Mesenchymal stem cell (in vitro differentiated cells and primary cell): Measurements from ENCODE around the gene IGFBP7.

Experiments used
- DNase-seq: peaks from one replicate; pipeline ENCODE4 v3.0.0-alpha.2; 2013
- H2AFZ ChIP-seq: one replicate; pipeline ENCODE4 v1.6.1; 2013; ENCODE audit warnings: low read depth, mild to moderate bottlenecking, control low read depth, inconsistent platforms, low read length, moderate library complexity
- H2AK5ac ChIP-seq: 2 replicates; pipeline ENCODE4 v1.6.1; 2013; ENCODE audit warnings: low read length, moderate library complexity, mild to moderate bottlenecking, inconsistent platforms; ENCODE audit not compliant: severe bottlenecking
- H2BK120ac ChIP-seq: one replicate; pipeline ENCODE4 v1.6.1; 2013; ENCODE audit warnings: low read depth, mild to moderate bottlenecking, inconsistent platforms, low read length, moderate library complexity
- H2BK12ac ChIP-seq, 2 experiments: one replicate each; pipeline ENCODE4 v1.6.1; 2013; ENCODE audit warnings: inconsistent platforms in 2 of 2, low read length in 2 of 2, mild to moderate bottlenecking in 2 of 2, moderate library complexity in 2 of 2, control low read depth in 1 of 2
- H2BK15ac ChIP-seq: one replicate; pipeline ENCODE4 v1.6.1; 2013; ENCODE audit warnings: mild to moderate bottlenecking, low read depth, inconsistent platforms; ENCODE audit not compliant: poor library complexity, severe bottlenecking
- H2BK5ac ChIP-seq: 2 replicates; pipeline ENCODE4 v1.6.1; 2013; ENCODE audit warnings: low read depth, mild to moderate bottlenecking, low read length, control low read depth, inconsistent platforms; ENCODE audit not compliant: poor library complexity, severe bottlenecking
- H3K14ac ChIP-seq, 2 experiments: one replicate each; pipeline ENCODE4 v1.6.1; 2013; ENCODE audit warnings: inconsistent platforms in 2 of 2, low read length in 2 of 2, control low read depth in 1 of 2, mild to moderate bottlenecking in 1 of 2, moderate library complexity in 1 of 2
- H3K18ac ChIP-seq, 2 experiments: one replicate each; pipeline ENCODE4 v1.6.1; 2013; ENCODE audit warnings: inconsistent platforms in 2 of 2, low read length in 2 of 2, control low read depth in 1 of 2, low read depth in 1 of 2, mild to moderate bottlenecking in 1 of 2
- H3K23ac ChIP-seq, 2 experiments: one replicate each; pipeline ENCODE4 v1.6.1; 2013; ENCODE audit warnings: inconsistent platforms in 2 of 2, low read length in 2 of 2, mild to moderate bottlenecking in 2 of 2, moderate library complexity in 2 of 2, control low read depth in 1 of 2
- H3K27ac ChIP-seq: 2 replicates; pipeline ENCODE4 v1.5.1; 2013; ENCODE audit warnings: mild to moderate bottlenecking, moderate library complexity, low read length, control low read depth, inconsistent platforms; ENCODE audit not compliant: poor library complexity, severe bottlenecking
- H3K27me3 ChIP-seq, 2 experiments: 2 replicates each; pipeline versions ENCODE4 v1.6.1 to v1.7.0; 2013; ENCODE audit warnings: low read length in 2 of 2, mild to moderate bottlenecking in 2 of 2, moderate library complexity in 2 of 2, control low read depth in 1 of 2, inconsistent platforms in 1 of 2; ENCODE audit not compliant: control insufficient read depth in 1 of 2, insufficient read depth in 1 of 2
- H3K36me3 ChIP-seq, 2 experiments: 2 replicates each; pipeline versions ENCODE4 v1.6.1 to v1.7.0; 2013; ENCODE audit warnings: low read length in 2 of 2, control low read depth in 1 of 2, inconsistent platforms in 1 of 2, low read depth in 1 of 2, mild to moderate bottlenecking in 1 of 2; ENCODE audit not compliant: insufficient read depth in 2 of 2, control insufficient read depth in 1 of 2
- H3K4ac ChIP-seq, 2 experiments: one replicate each; pipeline ENCODE4 v1.6.1; 2013; ENCODE audit warnings: inconsistent platforms in 2 of 2, low read length in 2 of 2, mild to moderate bottlenecking in 2 of 2, moderate library complexity in 2 of 2, control low read depth in 1 of 2, low read depth in 1 of 2
- H3K4me1 ChIP-seq: 2 replicates; pipeline ENCODE4 v1.6.1; 2013; ENCODE audit warnings: low read depth, low read length, control low read depth; ENCODE audit not compliant: control insufficient read depth, insufficient read depth
- H3K4me2 ChIP-seq: 2 replicates; pipeline ENCODE4 v1.6.1; 2013; ENCODE audit warnings: low read length, mild to moderate bottlenecking, inconsistent platforms; ENCODE audit not compliant: poor library complexity, severe bottlenecking
- H3K4me3 ChIP-seq, 2 experiments: 2 replicates each; pipeline versions ENCODE4 v1.5.1 to v1.7.0; 2013; ENCODE audit warnings: low read length in 2 of 2, mild to moderate bottlenecking in 2 of 2, control low read depth in 1 of 2, low read depth in 1 of 2; ENCODE audit not compliant: insufficient read depth in 1 of 2
- H3K79me1 ChIP-seq: replicated peaks from 2 replicates; pipeline ENCODE4 v1.6.1; 2013; ENCODE audit warnings: mild to moderate bottlenecking, control low read depth, low read length, inconsistent platforms; ENCODE audit not compliant: poor library complexity, severe bottlenecking
- H3K9ac ChIP-seq: 2 replicates; pipeline ENCODE4 v1.7.0; 2013; ENCODE audit warnings: mild to moderate bottlenecking, low read length, moderate library complexity
- H3K9me3 ChIP-seq: 2 replicates; pipeline ENCODE4 v1.7.0; 2013; ENCODE audit warnings: mild to moderate bottlenecking, low read length; ENCODE audit not compliant: control insufficient read depth
- H4K8ac ChIP-seq: one replicate; pipeline ENCODE4 v1.6.1; 2013; ENCODE audit warnings: inconsistent platforms, mild to moderate bottlenecking, low read length, moderate library complexity
- H4K91ac ChIP-seq: one replicate; pipeline ENCODE4 v1.6.1; 2013; ENCODE audit warnings: mild to moderate bottlenecking, low read length, inconsistent platforms
- WGBS: methylation state at CpG from one replicate; pipeline ENCODE4 v1.1.7; 2013; ENCODE audit warnings: mixed read lengths; 5-methylcytosine and 5-hydroxymethylcytosine counted together

Gene IGFBP7

GRCh38 chr4:57040510-57040909 lies 69.7 kb downstream of the IGFBP7 start:
- Histone ChIP-seq H2BK15ac (no peak overlapping the region), H3K9me3 (no peaks in the 10 kb centered on the region), H4K8ac (no peak overlapping the region), H2AK5ac (peak overlapping the region; percentile 30), H3K9ac (no peak overlapping the region), H3K18ac (peak overlapping the region; percentile 12 to 50), H2BK5ac (no peak overlapping the region), H4K91ac (peak overlapping the region; percentile 37), H3K4me3 (no peak overlapping the region), H3K79me1 (peaks cover 6% of the 10 kb centered on the region), H3K4me2 (no peak overlapping the region), H3K27ac (peak overlapping the region; percentile 31), H2BK12ac (peak overlapping the region in 1 of 2 experiments; percentile 93), H3K14ac (no peak overlapping the region), H3K23ac (no peak overlapping the region), H2BK120ac (no peak overlapping the region), H3K4ac (no peak overlapping the region), H2AFZ (no peak overlapping the region), H3K4me1 (peaks cover 30% of the 10 kb centered on the region), H3K27me3 (no peaks in the 10 kb centered on the region), H3K36me3 (peaks cover 0 to 38% of the 10 kb centered on the region in 2 experiments)
- WGBS = 92% methylated on average over 6 of the region's 6 CpGs
- no peak for DNase-seq

- no peak overlapping the region for H3K4me3 ChIP-seq
- no peak overlapping the region for H3K14ac ChIP-seq
- peaks cover 0 to 38% of the 10 kb centered on the region in 2 experiments for H3K36me3 ChIP-seq
- no peak overlapping the region for H4K8ac ChIP-seq
- H3K4ac ChIP-seq = no peak overlapping the region
- H2AK5ac ChIP-seq = no peak overlapping the region
- peak overlapping the region; percentile 31 for H3K27ac ChIP-seq
- DNase-seq = peak; percentile 58
- peaks cover 31% of the 10 kb centered on the region for H3K4me1 ChIP-seq
- H3K23ac ChIP-seq = no peak overlapping the region
- no peak overlapping the region for H3K4me2 ChIP-seq
- H3K18ac ChIP-seq = no peak overlapping the region
- no peak overlapping the region for H2BK120ac ChIP-seq
- no peaks in the 10 kb centered on the region for H3K27me3 ChIP-seq
- no peak overlapping the region for H2AFZ ChIP-seq
- WGBS = 77% methylated on average over 2 of the region's 2 CpGs
- no peak overlapping the region for H2BK12ac ChIP-seq
- peak overlapping the region; percentile 57 for H2BK15ac ChIP-seq
- H3K9me3 ChIP-seq = no peaks in the 10 kb centered on the region
- no peak overlapping the region for H2BK5ac ChIP-seq
- H4K91ac ChIP-seq = no peak overlapping the region
- H3K79me1 ChIP-seq = peaks cover 6% of the 10 kb centered on the region
- no peak overlapping the region for H3K9ac ChIP-seq
These were observed 70.8 kb downstream of the IGFBP7 start for GRCh38 chr4:57039345-57039744.

GRCh38 chr4:57037982-57038604 lies 72.1 kb downstream of the IGFBP7 start:
- H3K23ac ChIP-seq = no peak overlapping the region
- H3K27me3 ChIP-seq = no peaks in the 10 kb centered on the region
- no peak overlapping the region for H3K4me3 ChIP-seq
- H2BK15ac ChIP-seq = no peak overlapping the region
- WGBS = 46% methylated on average over 14 of the region's 15 CpGs
- H3K4me1 ChIP-seq = peaks cover 26% of the 10 kb centered on the region
- no peak overlapping the region for H3K9ac ChIP-seq
- peak overlapping the region; percentile 73 for H3K27ac ChIP-seq
- peak overlapping the region; percentile 46 for H2AK5ac ChIP-seq
- no peak overlapping the region for H2BK12ac ChIP-seq
- no peak overlapping the region for H3K4ac ChIP-seq
- H3K18ac ChIP-seq = no peak overlapping the region
- H3K36me3 ChIP-seq = peaks cover 6 to 45% of the 10 kb centered on the region in 2 experiments
- H3K4me2 ChIP-seq = no peak overlapping the region
- peak; percentile 54 for DNase-seq
- H3K9me3 ChIP-seq = no peaks in the 10 kb centered on the region
- H3K14ac ChIP-seq = no peak overlapping the region
- no peak overlapping the region for H2BK5ac ChIP-seq
- H2BK120ac ChIP-seq = no peak overlapping the region
- H4K91ac ChIP-seq = no peak overlapping the region
- no peak overlapping the region for H4K8ac ChIP-seq
- H3K79me1 ChIP-seq = peaks cover 6% of the 10 kb centered on the region
- H2AFZ ChIP-seq = no peak overlapping the region

- H2BK120ac ChIP-seq = no peak overlapping the region
These were observed 75.7 kb downstream of the IGFBP7 start for GRCh38 chr4:57034520-57034919.

More at GRCh38 chr4:57034520-57034919, 75.7 kb downstream of the IGFBP7 start:
- H2BK5ac ChIP-seq = no peak overlapping the region
- no peak overlapping the region for H3K4me2 ChIP-seq
- no peak for DNase-seq
- no peak overlapping the region for H3K14ac ChIP-seq
- H3K4me1 ChIP-seq = peaks cover 8% of the 10 kb centered on the region
- no peaks in the 10 kb centered on the region for H3K9me3 ChIP-seq
- H2AK5ac ChIP-seq = no peak overlapping the region
- H2BK15ac ChIP-seq = no peak overlapping the region
- H3K23ac ChIP-seq = no peak overlapping the region
- no peaks in the 10 kb centered on the region for H3K27me3 ChIP-seq
- no peak overlapping the region for H4K8ac ChIP-seq
- H2BK12ac ChIP-seq = no peak overlapping the region
- H3K27ac ChIP-seq = peak overlapping the region; percentile 30
- peaks cover 9% of the 10 kb centered on the region for H3K79me1 ChIP-seq
- H4K91ac ChIP-seq = no peak overlapping the region
- no peak overlapping the region for H3K4ac ChIP-seq
- no peak overlapping the region for H2AFZ ChIP-seq
- H3K18ac ChIP-seq = no peak overlapping the region
- H3K4me3 ChIP-seq = no peak overlapping the region
- H3K9ac ChIP-seq = no peak overlapping the region
- peaks cover 30 to 41% of the 10 kb centered on the region in 2 experiments for H3K36me3 ChIP-seq
- 94% methylated on average over 2 of the region's 3 CpGs for WGBS
